Stimulated activated CD4-positive, alpha-beta T cell treated with anti-CD3 and anti-CD28 coated beads, TNF-alpha, amount 100 ng/mL, for 24 hours (primary cell): ENCODE data around the gene MET.
"Not testable (repeated sequence)": the region's sequence is repeated elsewhere in the genome, so short reads cannot be mapped to it uniquely, and the experiment has no call there.

Source experiments
- DNase-seq, 3 experiments: peaks; one replicate each; pipeline ENCODE4 v3.0.0-alpha.2; 2020; ENCODE audit warnings: low read depth in 3 of 3

MET gene

DNA sequence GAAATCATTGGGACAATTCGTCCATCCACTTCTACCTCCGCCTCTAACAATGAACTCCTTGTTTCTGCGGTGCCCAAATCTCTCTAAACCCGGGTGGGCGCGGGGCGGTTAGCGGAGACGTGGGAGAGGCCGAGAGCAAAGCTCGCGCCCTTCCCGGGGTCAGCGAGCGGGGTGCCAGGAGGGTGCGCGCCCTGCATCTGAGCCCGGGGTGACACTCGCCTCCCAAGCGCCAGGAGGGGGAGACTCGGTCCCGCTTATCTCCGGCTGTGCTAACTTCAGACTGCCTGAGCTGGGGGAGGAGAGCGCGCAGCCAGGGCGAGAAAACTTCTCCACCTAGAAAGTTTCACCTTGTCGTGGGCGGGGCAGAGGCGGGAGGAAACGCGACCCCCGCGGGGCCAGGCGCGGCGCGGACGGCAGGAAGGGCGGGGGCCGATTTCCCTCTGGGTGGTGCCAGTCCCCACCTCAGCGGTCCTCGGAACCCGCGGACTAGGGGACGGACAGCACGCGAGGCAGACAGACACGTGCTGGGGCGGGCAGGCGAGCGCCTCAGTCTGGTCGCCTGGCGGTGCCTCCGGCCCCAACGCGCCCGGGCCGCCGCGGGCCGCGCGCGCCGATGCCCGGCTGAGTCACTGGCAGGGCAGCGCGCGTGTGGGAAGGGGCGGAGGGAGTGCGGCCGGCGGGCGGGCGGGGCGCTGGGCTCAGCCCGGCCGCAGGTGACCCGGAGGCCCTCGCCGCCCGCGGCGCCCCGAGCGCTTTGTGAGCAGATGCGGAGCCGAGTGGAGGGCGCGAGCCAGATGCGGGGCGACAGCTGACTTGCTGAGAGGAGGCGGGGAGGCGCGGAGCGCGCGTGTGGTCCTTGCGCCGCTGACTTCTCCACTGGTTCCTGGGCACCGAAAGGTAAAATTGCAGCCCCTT, at the start of gene MET:
Gene MET, plus strand, starts transcription at position 516 of the 915 bp plus-strand sequence. CDS start 26,889 bp downstream, outside the sequence.
- DNase-seq: peak in 2 of 3 experiments; percentile 5 to 54

DNA sequence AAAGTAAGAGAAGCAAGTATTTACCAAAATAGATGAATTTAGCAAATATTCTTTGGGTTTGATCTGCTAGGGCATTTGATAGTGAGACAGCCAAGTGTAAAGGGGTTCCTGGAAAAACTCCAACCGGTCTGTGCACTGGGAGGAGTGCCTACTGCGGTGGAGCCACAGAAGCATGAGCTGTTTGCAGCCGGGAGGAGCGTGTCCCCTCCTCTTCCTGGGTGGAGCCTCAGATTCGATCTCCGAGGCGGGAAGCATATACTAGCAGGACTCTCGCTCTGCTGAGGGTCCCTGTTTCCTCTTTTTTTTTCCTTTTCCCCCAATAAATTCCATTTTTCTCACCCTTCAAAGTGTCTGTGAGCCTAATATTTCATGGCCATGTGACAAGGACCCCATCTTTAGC, 45.1 kb upstream of the MET start:
- no peak for DNase-seq

DNA sequence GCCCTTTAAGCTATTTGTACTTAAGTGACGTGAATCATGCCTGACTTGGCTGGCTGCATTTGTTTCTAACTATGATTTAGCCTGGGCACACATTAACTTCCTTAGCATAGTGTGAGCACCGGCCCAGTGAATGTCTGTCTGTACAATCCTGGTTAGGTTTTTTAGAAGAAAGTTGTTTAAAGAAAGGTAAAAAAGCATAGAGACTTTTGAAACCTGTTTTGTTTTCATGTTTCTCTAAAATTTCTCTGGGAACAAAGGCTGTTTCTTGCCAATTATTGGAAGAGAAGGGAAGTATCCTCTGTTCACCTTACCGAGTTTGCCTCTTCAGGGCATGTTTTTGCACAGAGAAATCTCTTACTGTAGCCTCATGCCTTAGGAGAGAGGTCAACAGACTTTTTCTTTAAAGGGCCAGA, 42.9 kb upstream of the MET start:
- DNase-seq: no peak

DNA sequence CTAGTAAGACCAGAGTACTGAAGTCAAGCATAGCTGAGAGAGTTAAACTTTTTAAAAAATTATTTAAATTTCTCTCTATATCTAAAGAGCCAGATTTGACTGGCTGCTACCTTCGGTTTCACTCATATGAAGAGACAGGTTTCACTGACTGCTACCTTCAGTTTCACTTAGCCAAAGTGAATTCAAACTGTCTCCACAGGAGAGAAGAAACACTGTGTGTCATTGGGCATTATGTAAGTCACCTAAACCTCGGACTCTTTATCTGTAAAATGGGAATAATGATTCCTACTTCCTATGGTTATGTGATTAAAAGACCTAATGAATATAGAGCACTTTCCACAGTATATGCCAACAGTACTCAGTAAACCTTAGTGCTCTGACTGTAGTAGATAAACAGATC, 41.6 kb upstream of the MET start:
- no peak for DNase-seq

DNA sequence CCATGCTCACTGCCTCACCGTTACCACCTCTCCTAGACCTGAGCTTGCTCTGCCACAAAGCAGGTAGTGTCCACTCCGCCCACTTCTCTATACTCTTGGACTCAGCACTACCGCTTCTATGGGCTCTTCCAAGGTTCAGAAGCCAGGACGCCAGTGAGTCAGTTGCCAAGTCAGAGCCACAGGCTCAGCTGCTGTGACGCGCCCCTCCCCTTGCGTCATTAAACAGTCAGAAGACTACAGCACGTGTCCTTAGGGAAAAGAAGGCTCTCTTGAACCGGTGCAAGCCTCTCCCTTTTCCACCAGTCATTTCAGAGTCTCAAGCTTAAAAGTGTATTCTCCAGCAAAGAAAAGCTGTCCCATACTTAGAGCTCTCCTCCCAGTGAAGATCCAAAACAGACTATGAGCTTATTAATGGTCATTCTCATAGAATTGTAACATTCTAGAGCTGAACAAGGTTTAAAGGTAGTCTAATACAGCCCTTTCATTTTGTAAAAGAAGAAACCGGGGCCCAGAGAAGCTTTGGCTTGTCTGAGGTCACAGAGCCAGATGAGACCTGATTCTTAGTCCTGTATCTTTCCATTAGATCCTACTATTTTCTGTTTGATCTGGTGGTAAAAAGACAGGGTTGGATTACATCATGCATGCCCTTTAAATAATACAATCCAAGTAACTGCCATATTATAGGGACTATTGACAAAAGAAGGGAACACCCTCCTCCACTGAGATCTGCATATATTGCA, 40.9 kb upstream of the MET start:
- no peak for DNase-seq

DNA sequence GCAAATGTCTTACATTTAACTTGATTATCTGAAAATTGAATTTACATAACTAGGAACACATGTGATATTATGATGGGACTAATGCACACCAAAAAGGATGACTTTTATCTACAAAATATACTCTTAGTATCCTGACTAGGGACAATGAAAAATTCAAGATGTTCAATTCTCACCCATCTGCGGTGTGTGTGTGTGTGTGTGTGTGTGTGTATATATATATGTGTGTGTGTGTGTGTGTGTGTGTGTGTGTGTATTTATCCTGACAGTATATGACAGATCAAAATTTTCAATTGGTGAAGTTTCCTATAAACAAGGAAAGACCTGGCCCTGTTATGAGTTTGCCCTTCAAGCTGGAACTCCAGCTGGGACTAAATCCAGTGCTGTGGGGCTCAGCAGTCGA, 40.3 kb upstream of the MET start:
- DNase-seq: no peak

DNA sequence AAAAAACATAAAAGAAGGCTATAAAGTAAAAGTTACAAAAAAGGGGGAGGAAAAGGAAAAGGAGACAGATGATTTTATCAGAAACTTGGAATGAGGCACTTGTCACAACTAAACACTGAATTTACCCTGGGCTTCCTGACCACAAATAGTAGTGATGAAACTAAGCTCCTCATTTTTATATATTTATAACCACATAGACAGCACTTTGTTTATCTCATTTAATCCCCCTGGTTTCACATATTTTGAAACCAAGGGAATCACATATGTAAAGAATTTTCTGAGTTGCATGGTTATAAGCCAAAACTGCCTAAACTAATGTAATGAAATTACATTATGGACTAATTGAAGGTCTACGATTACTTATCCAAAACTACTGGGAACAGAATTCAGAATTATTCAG, 39.6 kb upstream of the MET start:
- DNase-seq: no peak

DNA sequence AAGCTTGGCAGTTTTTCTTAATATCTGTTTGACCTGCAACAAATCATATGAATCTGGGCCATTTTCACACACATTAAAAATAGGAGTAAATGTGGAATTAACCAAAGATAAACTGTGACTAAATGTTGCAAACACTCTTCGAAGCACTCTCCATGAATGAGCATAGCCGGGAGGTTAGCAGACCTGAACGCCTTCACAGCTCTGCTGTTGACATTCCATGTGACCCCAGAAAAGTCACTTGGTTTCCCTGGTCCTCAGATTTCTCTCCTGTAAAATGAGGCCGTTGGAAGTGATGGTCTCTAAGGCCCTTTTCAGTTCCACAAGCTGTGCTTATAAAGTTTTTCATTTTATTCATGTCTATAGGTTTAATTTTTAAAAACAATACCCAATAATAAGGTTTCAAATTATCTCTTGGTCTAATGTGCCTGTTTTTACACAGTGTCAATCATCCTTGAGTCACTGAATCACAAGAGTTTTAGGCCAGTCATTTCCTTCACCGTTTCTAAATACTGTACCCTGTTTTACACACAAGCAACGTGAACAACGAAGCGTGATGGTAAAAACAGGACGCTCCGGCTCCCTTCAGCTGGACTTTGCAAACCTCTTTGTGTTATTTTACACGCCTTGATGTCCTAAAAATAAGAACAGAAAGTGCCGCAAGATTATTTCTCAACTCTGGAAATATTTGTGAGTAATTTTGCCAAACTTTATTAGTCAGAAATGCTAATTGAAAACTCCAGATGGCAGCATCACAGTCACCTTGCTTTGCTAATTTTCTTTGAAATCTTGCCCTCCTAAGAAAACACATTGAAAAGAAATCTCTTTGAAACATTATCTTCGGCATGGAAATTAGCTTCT, 38.6 kb upstream of the MET start:
- no peak for DNase-seq

DNA sequence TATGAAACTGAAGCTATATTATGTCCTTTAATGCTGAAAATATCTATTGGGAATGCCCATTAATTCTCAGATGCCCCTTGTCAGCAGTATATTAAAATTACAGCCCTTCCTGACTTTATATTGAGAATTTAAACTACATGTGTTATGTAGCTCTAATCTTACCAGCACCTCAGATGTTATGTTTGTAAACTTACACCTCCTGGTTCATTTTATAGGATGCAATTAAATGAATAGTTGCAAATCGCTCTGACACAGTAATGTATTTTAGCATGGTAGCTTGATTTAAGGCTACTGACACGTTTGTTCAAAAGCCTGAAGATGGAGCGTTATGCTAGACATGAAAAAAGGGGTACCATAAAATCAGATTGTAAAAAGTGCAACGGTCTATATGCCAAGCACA, 35.0 kb upstream of the MET start:
- no peak for DNase-seq

DNA sequence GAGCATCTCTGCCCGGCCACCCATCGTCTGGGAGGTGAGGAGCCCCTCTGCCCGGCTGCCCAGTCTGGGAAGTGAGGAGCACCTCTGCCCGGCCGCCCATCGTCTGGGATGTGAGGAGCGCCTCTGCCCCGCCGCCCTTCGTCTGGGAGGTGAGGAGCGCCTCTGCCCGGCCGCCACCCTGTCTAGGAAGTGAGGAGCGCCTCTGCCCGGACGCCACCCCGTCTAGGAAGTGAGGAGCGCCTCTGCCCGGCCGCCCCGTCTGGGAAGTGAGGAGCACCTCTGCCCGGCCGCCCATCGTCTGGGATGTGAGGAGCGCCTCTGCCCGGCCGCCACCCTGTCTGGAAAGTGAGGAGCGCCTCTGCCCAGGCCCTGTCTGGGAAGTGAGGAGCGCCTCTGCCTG, 33.4 kb upstream of the MET start:
- DNase-seq: not testable (repeated sequence)

DNA sequence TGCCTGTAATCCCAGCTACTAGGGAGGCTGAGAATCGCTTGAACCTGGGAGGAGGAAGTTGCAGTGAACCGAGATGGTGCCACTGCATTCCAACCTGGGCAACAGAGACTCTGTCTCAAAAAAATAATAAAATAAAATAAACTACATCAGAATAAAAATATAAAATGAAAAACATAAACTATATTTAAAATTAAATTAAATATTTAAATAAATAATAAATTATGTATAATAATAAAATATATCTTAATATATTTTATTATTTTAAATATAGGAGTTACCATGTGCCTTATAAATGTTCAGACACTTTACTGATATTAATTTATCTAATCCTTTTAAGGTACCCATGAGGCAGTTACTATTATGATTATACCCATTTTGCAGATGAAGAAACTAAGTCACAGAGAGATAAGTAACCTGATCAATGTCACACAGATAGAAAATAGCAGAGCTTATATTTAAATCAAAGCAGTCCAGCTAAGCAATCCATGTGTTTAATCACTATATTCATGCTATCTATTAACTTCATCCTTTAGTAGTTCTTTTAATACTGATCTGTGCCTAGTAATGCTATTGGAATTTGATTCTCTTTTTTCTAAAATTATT, 30.3 kb upstream of the MET start:
- no peak for DNase-seq

DNA sequence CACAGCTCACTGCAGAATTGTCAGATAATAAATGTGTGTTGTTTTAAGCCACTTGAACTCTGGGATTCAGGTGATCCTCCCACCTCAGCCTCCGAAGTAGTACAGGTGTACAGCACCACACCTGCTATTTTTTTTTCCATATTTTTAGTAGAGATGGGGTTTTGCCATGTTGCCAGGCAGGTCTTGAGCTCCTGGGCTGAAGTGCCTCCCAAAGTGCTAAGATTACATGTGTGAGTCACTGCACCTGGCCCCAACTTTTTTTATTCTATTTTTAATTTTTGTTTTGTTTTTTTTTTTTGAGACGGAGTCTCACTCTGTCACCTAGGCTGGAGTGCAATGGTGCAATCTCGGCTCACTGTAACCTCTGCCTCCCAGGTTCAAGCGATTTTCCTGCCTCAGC, 28.8 kb upstream of the MET start:
- not testable (repeated sequence) for DNase-seq

DNA sequence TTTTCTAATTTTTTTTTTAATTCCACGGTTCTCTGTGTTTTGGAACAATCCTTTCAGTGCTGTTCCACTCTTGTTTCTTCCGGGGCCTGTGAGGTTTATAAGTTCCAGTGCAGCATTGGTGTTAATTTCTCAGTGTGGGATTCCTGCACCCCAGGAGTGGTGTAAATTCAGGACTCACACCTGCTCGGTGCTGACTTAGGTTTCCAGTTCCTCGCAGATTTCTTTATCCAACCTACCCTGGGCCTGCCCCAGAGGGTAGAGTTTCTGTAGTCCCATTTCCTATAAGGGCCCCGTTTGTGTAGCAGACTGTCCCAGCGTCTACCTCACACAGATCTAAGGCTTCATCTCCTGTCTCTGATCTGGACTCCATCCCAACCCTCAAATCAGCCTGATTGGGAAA, 27.4 kb upstream of the MET start:
- DNase-seq: no peak

DNA sequence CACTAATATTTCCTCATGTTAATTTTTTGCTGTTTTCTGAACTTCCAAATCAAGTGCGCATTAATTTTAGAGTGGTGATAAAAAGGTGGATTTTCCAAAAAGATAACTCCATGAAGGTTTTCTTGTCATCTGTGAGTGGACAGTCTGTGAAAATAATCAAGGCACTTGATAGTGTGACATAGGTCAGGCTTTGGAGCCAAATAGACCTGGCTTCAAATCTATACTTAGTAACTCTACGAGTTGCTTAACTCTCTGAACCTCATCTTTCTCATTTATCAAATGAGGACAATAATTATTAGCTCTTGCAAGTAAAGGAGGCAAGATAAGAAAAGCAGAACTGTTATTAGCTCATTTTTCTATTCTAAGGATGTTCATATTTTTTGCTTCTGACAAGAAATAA, 24.7 kb upstream of the MET start:
- DNase-seq: no peak

DNA sequence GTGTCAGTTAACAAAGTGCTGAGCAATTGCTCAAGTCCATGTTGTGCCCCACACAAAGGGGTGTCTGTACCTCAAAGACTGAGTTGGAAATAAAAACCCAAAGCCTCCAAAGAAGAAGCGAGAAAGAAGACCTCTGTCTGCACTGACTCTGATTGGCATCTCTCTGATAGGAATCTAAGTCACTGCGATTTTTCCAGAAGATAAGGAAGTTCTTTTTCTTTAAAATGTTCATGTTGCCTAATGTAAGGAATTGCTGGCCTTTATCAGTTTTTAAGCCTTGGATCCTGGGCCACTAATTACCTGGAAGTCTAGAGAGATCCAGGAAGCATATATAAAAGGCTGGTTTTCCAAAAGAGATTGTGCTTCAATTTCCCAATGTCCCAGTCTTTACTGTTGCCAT, 24.1 kb upstream of the MET start:
- DNase-seq: no peak

DNA sequence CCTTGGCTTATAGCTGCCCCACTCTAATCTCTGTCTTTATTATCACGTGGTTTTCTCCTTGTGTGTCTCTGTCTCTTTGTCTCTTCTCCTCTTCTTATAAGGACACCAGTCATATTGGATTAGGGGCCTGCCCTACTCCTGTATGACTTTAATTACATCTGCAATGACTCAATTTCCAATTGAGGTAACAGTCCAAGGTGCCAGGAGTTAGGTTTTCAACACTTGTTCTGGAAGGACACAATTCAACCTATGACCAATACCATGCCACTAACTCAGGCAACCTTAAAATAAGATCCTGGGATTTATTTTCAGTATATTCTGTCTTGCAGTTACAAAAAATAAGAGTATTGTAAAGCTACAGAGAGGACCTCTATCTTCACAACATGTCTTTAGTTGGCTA, 21.6 kb upstream of the MET start:
- DNase-seq: no peak

DNA sequence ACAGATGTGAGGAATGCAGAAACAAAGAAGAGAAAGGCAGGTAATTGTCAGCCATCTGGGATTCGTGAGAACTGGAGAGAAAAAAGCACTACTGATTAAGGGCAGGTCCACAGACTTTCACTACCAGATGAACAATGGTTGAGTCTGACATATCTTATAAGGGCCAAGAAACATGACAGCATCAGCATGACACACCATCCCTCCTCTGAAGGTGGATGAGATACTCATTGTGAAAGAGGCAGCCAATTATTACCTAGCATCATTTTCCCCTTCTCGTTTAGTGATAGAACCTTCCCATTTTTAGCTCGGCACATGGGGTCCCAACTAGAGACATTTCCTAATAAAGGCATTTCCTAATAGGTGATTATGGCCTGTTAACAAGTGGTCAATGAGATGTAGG, 19.2 kb upstream of the MET start:
- DNase-seq: no peak

DNA sequence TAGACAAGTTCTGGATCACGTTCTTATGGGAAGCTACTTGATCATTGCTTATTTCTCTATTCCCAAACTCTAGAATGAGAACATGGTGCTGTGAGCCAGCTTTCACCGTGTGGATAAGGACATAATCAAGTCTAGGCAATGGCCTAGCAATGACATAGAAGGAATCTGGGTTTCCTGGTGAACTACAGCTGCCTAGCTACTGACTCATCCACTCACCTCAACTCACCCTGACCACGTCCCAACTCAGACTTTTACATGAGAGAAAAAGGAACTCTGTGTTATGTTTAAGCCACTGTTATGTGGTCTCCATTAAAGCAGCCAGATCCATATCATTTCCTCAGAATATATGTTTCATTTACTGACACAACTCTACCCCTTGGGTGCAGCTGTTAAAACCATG, 18.8 kb upstream of the MET start:
- no peak for DNase-seq

DNA sequence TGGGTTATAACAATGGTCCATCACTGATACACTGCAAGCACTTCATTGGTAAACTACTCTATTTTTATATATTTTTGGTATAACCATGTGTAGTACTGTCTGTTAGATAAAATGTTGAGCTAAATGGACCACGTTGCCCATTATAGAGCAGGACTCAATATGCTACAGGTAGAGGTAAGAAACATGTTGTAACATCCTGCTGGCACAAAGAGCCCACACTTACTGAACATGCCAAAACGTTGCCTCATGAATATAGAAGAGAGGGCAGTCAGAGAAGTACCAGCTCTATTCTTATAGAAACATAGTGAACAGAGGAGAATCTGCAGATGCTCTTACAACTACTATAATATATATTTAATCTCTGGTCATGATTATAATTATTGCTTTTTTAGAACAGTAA, 18.4 kb upstream of the MET start:
- DNase-seq: no peak

DNA sequence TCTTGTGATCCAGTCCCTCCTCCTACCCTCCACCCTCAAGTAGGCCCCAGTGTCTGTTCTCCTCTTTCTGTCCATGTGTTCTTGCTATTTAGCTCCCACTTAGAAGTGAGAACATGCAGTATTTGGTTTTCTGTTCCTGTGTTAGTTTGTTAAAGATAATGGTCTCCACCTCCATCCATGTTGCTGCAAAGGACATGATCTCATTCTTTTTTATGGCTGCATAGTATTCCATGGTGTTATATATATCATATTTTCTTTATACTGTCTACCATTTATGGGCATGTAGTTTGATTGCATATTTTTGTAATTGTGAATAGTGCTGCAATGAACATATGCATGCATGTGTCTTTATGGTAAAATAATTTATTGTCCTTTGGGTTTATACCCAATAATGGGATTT, 12.7 kb upstream of the MET start:
- not testable (repeated sequence) for DNase-seq

DNA sequence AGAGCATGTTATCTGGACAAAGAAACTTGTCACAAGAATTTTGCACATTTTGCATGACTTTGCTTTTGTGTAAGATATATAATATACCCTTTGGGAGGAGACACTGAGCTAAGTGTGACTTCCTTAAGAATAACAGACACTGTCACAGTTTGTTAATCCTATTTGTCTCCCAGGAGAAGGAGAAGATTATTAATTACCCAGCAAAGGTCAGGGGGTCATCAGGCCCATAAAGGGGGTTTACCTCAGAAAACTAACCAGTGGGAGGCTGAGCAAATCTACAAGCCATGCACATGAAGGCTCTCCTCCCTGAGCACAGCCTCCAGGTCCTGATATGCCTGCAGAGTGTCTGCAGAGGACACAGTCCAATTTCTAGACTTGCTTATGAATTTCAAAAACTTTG, 10.1 kb upstream of the MET start:
- DNase-seq: no peak

DNA sequence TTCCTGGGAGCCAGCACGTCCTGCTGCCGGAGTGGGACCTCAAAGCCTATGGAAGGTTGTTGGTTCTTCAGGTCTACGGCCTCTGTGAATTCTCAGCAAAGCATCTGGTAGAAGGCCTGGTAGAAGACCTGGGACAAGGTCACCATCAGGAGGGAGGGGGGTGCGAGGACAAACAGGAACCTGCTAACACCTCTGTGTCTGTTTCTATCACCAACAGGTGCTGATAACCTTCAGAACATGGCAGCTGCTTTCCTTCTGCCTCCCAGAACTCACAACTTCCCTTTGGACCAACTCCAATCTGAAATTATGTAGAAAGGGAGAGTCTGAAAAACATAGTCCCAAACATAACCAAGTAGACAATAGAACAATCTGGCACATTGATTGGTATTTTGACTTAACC, 8.3 kb upstream of the MET start:
- DNase-seq: no peak
